GM19043 (cell line): ENCODE results near the gene ANKRD50.

Experiments
- ATAC-seq: cut with Tn5 transposase; IDR thresholded peaks from one replicate; pipeline ENCODE4 v1.9.1; 2021; ENCODE audit warnings: low read depth; ENCODE audit not compliant: unreplicated experiment

The ANKRD50 gene

DNA sequence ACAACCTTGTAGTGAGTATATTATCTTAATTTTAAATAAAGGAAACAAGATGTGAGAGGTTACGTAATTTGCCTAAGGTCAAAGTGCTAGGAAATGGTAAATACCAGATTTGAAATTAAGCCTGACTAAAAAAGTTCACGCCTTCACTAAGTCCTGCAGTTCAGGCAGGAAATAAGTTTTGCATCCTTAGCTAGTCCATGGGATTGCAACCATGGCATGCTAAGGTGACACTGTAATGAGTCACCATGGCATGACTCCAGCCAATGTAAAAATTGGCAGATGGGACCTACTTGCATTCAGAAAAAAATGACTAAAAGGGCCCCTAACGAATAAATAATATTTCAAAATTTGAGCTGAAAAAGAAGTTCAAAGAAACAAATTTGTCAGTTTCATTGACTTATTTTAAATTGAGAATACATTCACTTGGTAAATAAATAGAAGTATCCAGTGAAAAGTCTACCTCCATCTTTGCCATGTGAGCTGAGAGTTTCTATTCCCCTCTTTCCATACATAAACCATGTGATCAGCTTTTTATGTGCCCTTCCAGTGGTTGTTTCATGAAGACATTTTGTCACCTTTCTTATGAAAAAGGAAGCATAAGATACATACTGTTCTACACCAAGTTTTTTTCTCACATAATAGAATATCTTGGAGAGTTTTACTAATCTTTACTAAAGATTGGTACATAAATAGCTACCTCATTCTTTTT lies 72.4 kb downstream of the ANKRD50 start:
- ATAC-seq = no peak

DNA sequence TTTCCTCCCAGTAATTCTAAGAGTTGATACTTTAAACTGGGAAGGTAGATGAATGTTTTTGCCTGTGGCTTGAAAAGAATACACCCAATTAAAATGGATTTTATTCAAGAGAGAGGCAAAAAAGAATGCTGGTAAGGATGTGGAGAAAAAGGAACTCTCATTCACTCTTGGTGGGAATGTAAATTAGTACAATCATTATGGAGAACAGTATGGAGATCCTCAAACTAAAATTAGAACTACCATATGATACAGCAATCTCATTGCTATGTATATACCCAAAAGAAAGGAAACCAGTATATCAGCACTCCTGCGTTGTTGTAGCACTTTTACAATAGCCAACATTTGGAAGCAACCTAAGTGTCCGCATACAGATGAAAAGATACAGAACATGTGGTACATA lies 75.2 kb downstream of the ANKRD50 start:
- ATAC-seq = no peak

DNA sequence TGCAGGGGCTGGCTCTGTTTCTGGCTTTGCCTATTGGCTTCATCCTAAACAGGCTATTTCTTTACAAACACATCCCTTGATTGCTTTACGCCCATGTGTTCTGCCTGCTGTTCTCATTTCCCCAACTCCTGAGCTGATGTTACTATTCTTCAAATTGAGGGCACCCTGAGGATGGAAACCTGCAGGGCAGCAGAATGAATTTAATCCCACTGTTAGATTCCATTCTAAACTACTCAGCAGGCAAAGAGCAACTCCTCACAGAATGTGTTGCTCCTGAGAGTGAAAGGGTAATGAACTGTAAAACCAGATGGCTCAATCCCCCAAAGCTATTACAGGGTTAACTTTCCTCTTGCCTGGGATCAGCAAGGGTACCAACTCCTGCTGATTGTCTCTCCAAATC lies 75.7 kb downstream of the ANKRD50 start:
- no peak for ATAC-seq

- ATAC-seq = no peak
These were observed 77.2 kb downstream of the ANKRD50 start for GRCh38 chr4:124635331-124635730.

- no peak for ATAC-seq
These were observed 79.1 kb downstream of the ANKRD50 start for GRCh38 chr4:124633285-124633941.

- no peak for ATAC-seq
These were observed 80.1 kb downstream of the ANKRD50 start for GRCh38 chr4:124632439-124632838.

DNA sequence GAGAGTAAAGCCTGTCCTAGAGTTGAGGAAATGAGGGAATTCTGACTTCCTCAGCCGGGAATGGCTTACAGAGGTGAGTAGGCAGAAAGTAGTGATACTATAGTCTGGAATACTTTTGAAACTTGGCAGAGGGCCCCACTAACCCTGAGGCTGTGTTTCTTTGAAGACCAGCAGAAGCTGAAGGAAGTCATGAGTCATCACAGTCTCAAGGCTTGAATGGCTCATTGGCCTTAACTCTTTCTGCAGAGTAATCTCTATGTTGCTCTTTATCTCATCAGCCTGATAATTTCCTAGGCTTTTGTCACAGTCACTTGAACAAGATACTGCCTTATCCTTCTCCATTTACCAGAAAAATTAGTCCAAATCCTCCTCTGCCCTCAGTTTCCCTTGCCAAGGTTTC lies 80.8 kb downstream of the ANKRD50 start:
- ATAC-seq = peak; percentile 84

DNA sequence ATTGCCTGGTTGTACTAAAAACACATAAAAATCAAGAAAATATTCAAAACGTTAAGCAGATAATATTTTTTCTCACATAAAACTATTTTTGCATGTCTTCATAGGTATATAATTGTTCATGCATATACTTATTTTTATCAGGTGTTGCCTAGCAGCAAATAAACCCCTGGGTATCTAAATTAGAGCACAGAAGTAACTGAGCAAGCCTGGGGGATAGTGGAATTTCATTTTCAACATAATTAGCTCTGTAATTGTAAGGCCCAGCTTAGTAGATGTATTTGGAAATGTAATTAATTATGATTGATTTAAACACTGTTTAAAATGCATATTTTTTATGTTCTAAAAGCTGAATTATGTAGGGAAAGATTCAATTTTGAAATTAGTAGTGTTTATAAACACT lies 82.9 kb downstream of the ANKRD50 start:
- ATAC-seq = no peak
